Progenitor cell of endocrine pancreas (in vitro differentiated cells): ENCODE data around the gene MUC3A. TPM values are rescaled to one million over a fixed set of nuclear protein-coding genes. Genes with fewer than 3 reads are reported as not detected.

Source experiments
- DNase-seq: peaks from one replicate; pipeline ENCODE4 v3.0.0; 2021; ENCODE audit warnings: low spot score; ENCODE audit not compliant: unreplicated experiment
- H3K27ac Mint-ChIP-seq: 2 replicates; pipeline ENCODE4 v1.8.0; 2021; ENCODE audit warnings: mild to moderate bottlenecking, moderate library complexity, mixed read lengths
- H3K27me3 Mint-ChIP-seq: 2 replicates; pipeline ENCODE4 v1.8.0; 2021; ENCODE audit warnings: mixed read lengths
- H3K36me3 Mint-ChIP-seq: 2 replicates; pipeline ENCODE4 v1.8.0; 2022; ENCODE audit warnings: mixed read lengths; ENCODE audit not compliant: insufficient read depth
- H3K4me1 Mint-ChIP-seq: 2 replicates; pipeline ENCODE4 v1.8.0; 2021; ENCODE audit warnings: low read depth, mixed read lengths
- H3K4me3 Mint-ChIP-seq: 2 replicates; pipeline ENCODE4 v1.8.0; 2021; ENCODE audit warnings: low read depth, mild to moderate bottlenecking, moderate library complexity, mixed read lengths
- H3K9me3 Mint-ChIP-seq: 2 replicates; pipeline ENCODE4 v1.8.0; 2021; ENCODE audit warnings: low read depth, mixed read lengths
- CTCF ChIP-seq: fragments of 200-600 bp; sonication (generic); IDR thresholded peaks from one replicate; pipeline ENCODE4 v1.5.0; 2021; ENCODE audit warnings: antibody characterized with exemption, mild to moderate bottlenecking; ENCODE audit not compliant: unreplicated experiment
- total RNA-seq: library from RNA; stranded (reverse); gene quantifications from 2 replicates; pipeline ENCODE4 v1.2.1, GENCODE V29; 2021

The MUC3A gene
- total RNA-seq, 1 donor from 2014 or later, result 2.0 TPM

DNA sequence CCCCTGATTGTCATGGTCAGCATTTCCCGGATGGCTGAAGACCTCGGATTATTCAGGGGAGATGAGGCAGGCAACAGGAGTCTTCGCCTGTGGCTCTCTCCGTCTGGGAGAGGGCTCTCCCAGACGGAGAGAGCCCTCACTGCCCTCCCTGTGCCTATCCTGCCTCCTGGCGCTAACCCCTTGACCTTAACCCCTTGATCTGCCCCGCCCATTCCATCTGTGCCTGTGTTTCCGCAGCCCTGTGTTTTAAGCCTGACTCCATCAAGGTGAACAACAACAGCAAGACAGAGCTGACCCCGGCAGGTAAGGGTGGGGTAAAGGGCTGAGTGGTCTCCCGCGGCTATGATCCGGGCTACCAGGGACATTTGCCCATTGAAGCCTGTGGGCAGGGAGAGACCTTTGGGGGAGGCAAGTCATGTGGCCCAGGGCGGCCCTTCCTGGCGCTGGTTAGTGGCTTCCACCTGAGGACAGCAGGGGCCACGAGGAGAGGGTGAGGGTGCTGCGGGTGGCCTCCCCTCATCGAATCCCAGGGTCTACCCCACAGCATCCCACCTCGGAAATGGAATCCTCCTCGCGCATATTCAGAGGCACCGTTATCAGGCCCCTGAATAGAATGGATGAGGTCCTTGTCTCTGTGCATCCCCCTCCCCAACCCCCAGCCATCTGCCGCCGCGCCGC, 15.8 kb downstream of the MUC3A start:
- Mint-ChIP-seq H3K27me3 (peaks cover 73% of the 10 kb centered on the region), H3K9me3 (no peaks in the 10 kb centered on the region), H3K36me3 (no peaks in the 10 kb centered on the region), H3K4me3 (peak overlapping the region; percentile 61), H3K4me1 (peaks cover 7% of the 10 kb centered on the region), H3K27ac (no peak overlapping the region)
- no peak for TF ChIP-seq CTCF
- DNase-seq, result no peak

DNA sequence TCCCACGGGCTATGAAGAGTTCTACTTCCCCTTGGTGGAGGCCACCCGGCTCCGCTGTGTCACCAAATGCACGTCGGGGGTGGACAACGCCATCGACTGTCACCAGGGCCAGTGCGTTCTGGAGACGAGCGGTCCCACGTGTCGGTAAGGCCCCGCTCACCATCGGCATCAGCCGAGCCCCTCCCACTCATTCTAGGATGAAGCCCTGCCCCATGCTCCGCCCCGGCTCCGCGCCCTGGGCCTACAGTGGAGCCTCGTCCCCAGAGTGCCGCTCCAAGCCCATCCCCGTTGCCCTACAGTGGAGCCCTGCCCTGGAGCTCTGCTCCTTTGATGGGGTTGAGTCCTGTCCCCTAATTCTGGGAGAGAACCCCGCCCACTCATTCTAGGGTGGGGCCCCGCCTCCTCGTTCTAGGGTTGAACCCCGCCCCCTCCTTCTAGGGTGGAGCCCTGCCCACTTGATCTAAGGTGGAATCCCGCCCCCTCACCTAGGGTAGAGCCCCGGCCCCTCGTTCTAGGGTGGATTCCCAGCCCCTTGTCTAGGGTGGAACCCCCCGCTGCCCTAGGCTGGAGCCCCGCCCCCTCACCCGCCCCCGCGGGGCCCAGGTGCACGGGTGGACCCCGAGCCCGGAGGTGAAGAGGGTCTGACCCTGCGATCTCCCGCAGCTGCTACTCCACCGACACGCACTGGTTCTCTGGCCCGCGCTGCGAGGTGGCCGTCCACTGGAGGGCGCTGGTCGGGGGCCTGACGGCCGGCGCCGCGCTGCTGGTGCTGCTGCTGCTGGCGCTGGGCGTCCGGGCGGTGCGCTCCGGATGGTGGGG, 16.6 kb downstream of the MUC3A start:
- no peak overlapping the region for H3K27ac Mint-ChIP-seq
- no peaks in the 10 kb centered on the region for H3K9me3 Mint-ChIP-seq
- H3K4me3 Mint-ChIP-seq, result peak overlapping the region; percentile 61
- peak; percentile 99 for TF ChIP-seq CTCF
- DNase-seq, result peak; percentile 97
- H3K4me1 Mint-ChIP-seq, result peaks cover 7% of the 10 kb centered on the region
- H3K27me3 Mint-ChIP-seq, result peaks cover 76% of the 10 kb centered on the region
- H3K36me3 Mint-ChIP-seq, result no peaks in the 10 kb centered on the region

DNA sequence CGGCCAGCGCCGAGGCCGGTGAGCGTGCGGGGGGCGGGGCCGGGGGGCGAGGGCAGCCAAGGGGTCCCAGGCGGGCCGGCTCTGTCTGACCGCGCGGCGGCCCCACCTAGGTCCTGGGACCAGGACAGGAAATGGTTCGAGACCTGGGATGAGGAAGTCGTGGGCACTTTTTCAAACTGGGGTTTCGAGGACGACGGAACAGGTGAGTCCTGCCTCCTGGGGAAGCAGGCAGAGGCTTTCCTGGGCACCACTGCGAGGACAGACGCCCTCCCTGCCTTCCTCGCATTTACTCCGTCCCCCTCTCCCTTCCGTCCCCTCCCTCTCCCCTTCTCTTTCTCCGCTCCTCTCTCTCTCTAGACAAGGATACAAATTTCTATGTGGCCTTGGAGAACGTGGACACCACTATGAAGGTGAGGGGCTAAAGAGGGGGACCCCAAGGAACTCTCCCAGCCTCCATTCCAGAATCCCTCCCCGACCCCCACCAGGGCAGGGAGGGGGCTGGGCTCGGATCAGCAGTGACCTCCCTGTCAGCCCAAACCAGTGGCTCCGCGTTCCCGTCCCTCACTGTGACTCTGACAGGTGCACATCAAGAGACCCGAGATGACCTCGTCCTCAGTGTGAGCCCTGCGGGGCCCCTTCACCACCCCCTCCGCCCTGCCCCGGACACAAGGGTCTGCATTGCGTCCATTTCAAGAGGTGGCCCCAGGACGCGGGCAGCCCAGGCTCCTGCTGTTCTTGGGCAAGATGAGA, 17.4 kb downstream of the MUC3A start:
- Mint-ChIP-seq H3K4me1 (peaks cover 7% of the 10 kb centered on the region), H3K36me3 (no peaks in the 10 kb centered on the region), H3K27ac (no peak overlapping the region), H3K9me3 (no peaks in the 10 kb centered on the region), H3K27me3 (peaks cover 83% of the 10 kb centered on the region), H3K4me3 (peak overlapping the region; percentile 60)
- peak; percentile 6 for TF ChIP-seq CTCF
- no peak for DNase-seq

DNA sequence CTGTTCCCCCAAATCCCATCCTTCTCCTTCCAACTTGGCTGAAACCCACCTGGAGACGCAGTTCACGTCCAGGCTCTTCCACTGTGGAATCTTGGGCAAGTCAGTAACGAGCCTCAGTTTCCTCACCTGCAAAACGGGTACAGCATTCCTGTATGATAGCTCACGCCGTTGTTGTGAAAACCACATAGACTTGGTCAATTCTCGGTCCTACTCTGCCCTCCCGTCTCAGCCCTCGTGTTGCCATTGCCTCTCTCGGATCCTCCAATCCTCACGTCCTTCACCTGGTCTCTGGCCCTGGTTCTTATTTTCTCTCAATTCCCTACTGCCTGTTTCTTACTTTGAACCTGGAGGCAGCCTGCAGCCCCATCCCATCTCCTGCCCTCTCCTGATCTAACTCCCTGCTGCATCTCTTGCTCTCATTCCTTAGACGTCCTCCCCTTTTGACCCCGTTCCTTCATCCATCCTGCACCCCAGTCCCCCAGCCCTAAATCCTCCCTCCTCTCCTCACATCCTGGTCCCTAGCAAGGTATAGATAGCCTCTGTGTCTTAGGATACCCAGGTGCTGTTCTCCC, 18.0 kb downstream of the MUC3A start:
- no peaks in the 10 kb centered on the region for H3K36me3 Mint-ChIP-seq
- peak overlapping the region; percentile 14 for H3K4me3 Mint-ChIP-seq
- no peak for TF ChIP-seq CTCF
- peaks cover 7% of the 10 kb centered on the region for H3K4me1 Mint-ChIP-seq
- H3K27ac Mint-ChIP-seq, result no peak overlapping the region
- no peaks in the 10 kb centered on the region for H3K9me3 Mint-ChIP-seq
- no peak for DNase-seq
- peaks cover 89% of the 10 kb centered on the region for H3K27me3 Mint-ChIP-seq

DNA sequence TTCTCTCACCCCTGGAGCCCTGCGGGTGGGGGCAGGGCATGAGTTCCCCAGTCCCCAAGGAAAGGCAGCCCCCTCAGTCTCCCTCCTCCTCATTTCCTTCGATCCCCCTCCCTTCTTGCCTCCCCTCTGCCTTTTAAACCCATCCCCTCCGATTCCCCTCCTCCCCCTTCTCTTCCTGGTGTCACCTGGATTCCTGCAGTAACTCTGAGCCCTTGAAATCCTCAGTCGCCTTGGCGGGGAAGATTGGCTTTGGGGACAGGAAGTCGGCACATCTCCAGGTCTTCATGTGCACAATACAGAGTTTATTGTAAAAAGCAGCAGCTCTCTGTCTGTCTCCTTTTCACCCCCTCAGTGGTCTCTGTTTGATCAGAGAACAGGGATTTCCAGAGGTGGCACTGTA, 18.7 kb downstream of the MUC3A start:
- no peak overlapping the region for H3K4me3 Mint-ChIP-seq
- DNase-seq, result no peak
- no peaks in the 10 kb centered on the region for H3K9me3 Mint-ChIP-seq
- no peaks in the 10 kb centered on the region for H3K36me3 Mint-ChIP-seq
- no peak overlapping the region for H3K27ac Mint-ChIP-seq
- no peak for TF ChIP-seq CTCF
- peaks cover 7% of the 10 kb centered on the region for H3K4me1 Mint-ChIP-seq
- H3K27me3 Mint-ChIP-seq, result peaks cover 88% of the 10 kb centered on the region
